Neuron (in vitro differentiated cells): ENCODE data around the gene FRMD4A.
A peak's percentile ranks its signal among the peaks of the same experiment; 100 is the strongest.
"Not testable (repeated sequence)": the region's sequence is repeated elsewhere in the genome, so short reads cannot be mapped to it uniquely, and the experiment has no call there.

Experiments
- H2AFZ ChIP-seq: one replicate; pipeline ENCODE4 v1.6.1; 2013; ENCODE audit warnings: low read depth, mild to moderate bottlenecking, inconsistent platforms, low read length, moderate library complexity
- H3K27me3 ChIP-seq: one replicate; pipeline ENCODE4 v1.6.1; 2013; ENCODE audit warnings: low read length; ENCODE audit not compliant: insufficient read depth
- H3K36me3 ChIP-seq: one replicate; pipeline ENCODE4 v1.6.1; 2013; ENCODE audit warnings: low read length; ENCODE audit not compliant: insufficient read depth
- H3K4me1 ChIP-seq: one replicate; pipeline ENCODE4 v1.6.1; 2013; ENCODE audit warnings: low read length; ENCODE audit not compliant: insufficient read depth
- H3K4me3 ChIP-seq: 2 replicates; pipeline ENCODE4 v1.5.1; 2013; ENCODE audit warnings: mild to moderate bottlenecking, low read length, moderate library complexity
- H3K9me3 ChIP-seq: one replicate; pipeline ENCODE4 v1.6.1; 2013; ENCODE audit warnings: low read length

FRMD4A gene

GRCh38 chr10:14066106-14066505 lies 264.6 kb downstream of the FRMD4A start:
- no peaks in the 10 kb centered on the region for H3K27me3 ChIP-seq
- H3K36me3 ChIP-seq, result no peaks in the 10 kb centered on the region
- peaks cover 2% of the 10 kb centered on the region for H3K9me3 ChIP-seq
- H3K4me1 ChIP-seq, result peaks cover 4% of the 10 kb centered on the region
- H3K4me3 ChIP-seq, result no peak overlapping the region
- no peak overlapping the region for H2AFZ ChIP-seq

GRCh38 chr10:14063531-14064285 lies 267.0 kb downstream of the FRMD4A start:
- Histone ChIP-seq H3K36me3 (no peaks in the 10 kb centered on the region), H2AFZ (no peak overlapping the region), H3K9me3 (peaks cover 2% of the 10 kb centered on the region), H3K4me3 (no peak overlapping the region), H3K27me3 (no peaks in the 10 kb centered on the region), H3K4me1 (peaks cover 4% of the 10 kb centered on the region)

- Histone ChIP-seq H3K4me3 (no peak overlapping the region), H3K9me3 (peaks cover 2% of the 10 kb centered on the region), H3K27me3 (no peaks in the 10 kb centered on the region), H2AFZ (no peak overlapping the region), H3K36me3 (no peaks in the 10 kb centered on the region), H3K4me1 (peaks cover 7% of the 10 kb centered on the region)
Measured at GRCh38 chr10:14062528-14063260, 268.0 kb downstream of the FRMD4A start.

- Histone ChIP-seq H3K4me1 (peaks cover 25% of the 10 kb centered on the region), H2AFZ (no peak overlapping the region), H3K4me3 (no peak overlapping the region), H3K36me3 (no peaks in the 10 kb centered on the region), H3K27me3 (no peaks in the 10 kb centered on the region), H3K9me3 (peaks cover 2% of the 10 kb centered on the region)
Measured at GRCh38 chr10:14060320-14061070, 270.2 kb downstream of the FRMD4A start.

- Histone ChIP-seq H3K4me1 (peaks cover 33% of the 10 kb centered on the region), H2AFZ (peak overlapping the region; percentile 78), H3K36me3 (no peaks in the 10 kb centered on the region), H3K9me3 (peaks cover 5% of the 10 kb centered on the region), H3K4me3 (peak overlapping the region; percentile 28), H3K27me3 (no peaks in the 10 kb centered on the region)
Measured at GRCh38 chr10:14056610-14057332, 274.0 kb downstream of the FRMD4A start.

- Histone ChIP-seq H3K27me3 (no peaks in the 10 kb centered on the region), H3K4me3 (no peak overlapping the region), H3K4me1 (peaks cover 32% of the 10 kb centered on the region), H2AFZ (no peak overlapping the region), H3K36me3 (no peaks in the 10 kb centered on the region), H3K9me3 (peaks cover 5% of the 10 kb centered on the region)
Measured at GRCh38 chr10:14052931-14053330, 277.8 kb downstream of the FRMD4A start.

- no peaks in the 10 kb centered on the region for H3K36me3 ChIP-seq
- H3K9me3 ChIP-seq, result peaks cover 5% of the 10 kb centered on the region
- H3K27me3 ChIP-seq, result no peaks in the 10 kb centered on the region
- no peak overlapping the region for H3K4me3 ChIP-seq
- no peak overlapping the region for H2AFZ ChIP-seq
- peaks cover 12% of the 10 kb centered on the region for H3K4me1 ChIP-seq
Measured at GRCh38 chr10:14050598-14050997, 280.1 kb downstream of the FRMD4A start.

GRCh38 chr10:14048930-14049613 lies 281.7 kb downstream of the FRMD4A start:
- Histone ChIP-seq H3K36me3 (no peaks in the 10 kb centered on the region), H2AFZ (no peak overlapping the region), H3K9me3 (peaks cover 3% of the 10 kb centered on the region), H3K4me1 (peaks cover 8% of the 10 kb centered on the region), H3K27me3 (no peaks in the 10 kb centered on the region), H3K4me3 (no peak overlapping the region)

GRCh38 chr10:14047431-14047830 lies 283.3 kb downstream of the FRMD4A start:
- no peak overlapping the region for H3K4me3 ChIP-seq
- H3K9me3 ChIP-seq, result peaks cover 5% of the 10 kb centered on the region
- H3K36me3 ChIP-seq, result no peaks in the 10 kb centered on the region
- no peaks in the 10 kb centered on the region for H3K27me3 ChIP-seq
- H2AFZ ChIP-seq, result no peak overlapping the region
- no peaks in the 10 kb centered on the region for H3K4me1 ChIP-seq

GRCh38 chr10:14042051-14042450 lies 288.7 kb downstream of the FRMD4A start:
- H3K36me3 ChIP-seq, H3K27me3 ChIP-seq, H2AFZ ChIP-seq, H3K4me3 ChIP-seq, H3K4me1 ChIP-seq, H3K9me3 ChIP-seq: not testable (repeated sequence)

GRCh38 chr10:14040787-14041631 lies 289.7 kb downstream of the FRMD4A start:
- Histone ChIP-seq H2AFZ (no peak overlapping the region), H3K4me3 (no peak overlapping the region), H3K9me3 (peaks cover 2% of the 10 kb centered on the region), H3K27me3 (no peaks in the 10 kb centered on the region), H3K4me1 (peaks cover 2% of the 10 kb centered on the region), H3K36me3 (no peaks in the 10 kb centered on the region)
